GM21526 (cell line): Measurements from ENCODE around the gene FAM13C.

Experiments used
- ATAC-seq: cut with Tn5 transposase; IDR thresholded peaks from one replicate; pipeline ENCODE4 v1.9.1; 2021; ENCODE audit warnings: moderate library complexity; ENCODE audit not compliant: unreplicated experiment, low FRiP score

The FAM13C gene

DNA sequence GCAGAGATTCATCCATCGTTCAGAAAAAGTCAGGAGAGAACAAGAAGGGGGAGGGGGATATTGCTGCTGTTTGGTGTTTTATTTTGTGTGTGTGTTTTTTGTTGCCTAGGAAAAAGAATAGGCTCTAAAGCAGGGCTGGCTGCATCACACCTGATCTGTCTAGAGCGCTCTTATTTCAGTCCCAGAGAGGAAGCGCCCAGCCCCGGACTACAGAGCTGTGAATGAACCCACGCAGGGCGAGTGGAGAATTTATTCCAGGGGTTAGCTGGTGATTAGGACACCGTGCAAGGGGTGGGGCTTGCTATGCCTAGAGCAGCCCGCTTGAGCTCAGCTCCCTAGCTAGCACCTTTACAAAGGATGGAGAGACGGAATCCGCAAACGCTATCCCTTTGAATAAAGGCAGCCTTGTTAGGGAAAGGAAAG lies 621 bp upstream of the FAM13C start:
- ATAC-seq, result no peak

GRCh38 chr10:59361663-59362143 lies 646 bp downstream of the FAM13C start:
- no peak for ATAC-seq

GRCh38 chr10:59360605-59361405 lies 1.5 kb downstream of the FAM13C start:
- no peak for ATAC-seq

DNA sequence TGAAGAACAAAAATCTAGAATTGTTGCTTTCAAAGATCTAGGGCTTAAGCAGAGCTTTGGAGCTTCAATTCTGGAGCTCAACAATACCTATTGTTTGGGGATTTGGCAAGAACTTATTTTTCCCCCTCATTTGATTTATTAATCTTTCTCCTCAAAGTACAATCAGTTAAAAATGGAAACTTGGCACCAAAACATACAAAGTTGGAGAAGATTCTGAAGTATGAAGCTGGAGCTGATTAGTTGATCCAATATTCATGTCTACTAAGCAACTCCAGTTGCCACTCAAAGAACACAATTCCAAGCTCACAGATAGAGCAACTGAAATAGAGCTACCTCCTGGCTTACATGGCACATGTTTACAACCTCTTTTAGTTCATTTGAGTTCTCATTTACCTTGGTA lies 3.8 kb downstream of the FAM13C start:
- ATAC-seq, result no peak

DNA sequence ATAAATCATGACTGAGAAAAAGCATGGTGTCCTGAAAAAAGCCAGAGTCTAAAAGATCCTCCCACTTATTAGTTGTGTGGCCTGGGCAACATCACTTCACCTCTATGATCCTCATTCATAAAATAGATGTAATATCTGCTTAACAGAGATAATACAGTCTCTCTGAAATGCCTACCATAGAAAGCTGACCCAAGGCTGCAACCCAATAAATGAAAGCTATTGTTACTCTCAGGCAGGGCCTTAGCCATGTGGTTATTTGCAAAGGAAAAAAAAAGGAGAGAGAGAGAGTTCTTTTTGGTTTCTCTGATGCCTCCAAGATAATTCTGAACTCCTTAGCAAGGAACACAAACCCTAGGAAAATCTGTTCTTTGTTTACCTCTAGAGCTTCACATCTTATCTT lies 7.9 kb downstream of the FAM13C start:
- ATAC-seq, result no peak

- ATAC-seq, result no peak
These were observed 11.8 kb downstream of the FAM13C start for GRCh38 chr10:59350558-59350957.

DNA sequence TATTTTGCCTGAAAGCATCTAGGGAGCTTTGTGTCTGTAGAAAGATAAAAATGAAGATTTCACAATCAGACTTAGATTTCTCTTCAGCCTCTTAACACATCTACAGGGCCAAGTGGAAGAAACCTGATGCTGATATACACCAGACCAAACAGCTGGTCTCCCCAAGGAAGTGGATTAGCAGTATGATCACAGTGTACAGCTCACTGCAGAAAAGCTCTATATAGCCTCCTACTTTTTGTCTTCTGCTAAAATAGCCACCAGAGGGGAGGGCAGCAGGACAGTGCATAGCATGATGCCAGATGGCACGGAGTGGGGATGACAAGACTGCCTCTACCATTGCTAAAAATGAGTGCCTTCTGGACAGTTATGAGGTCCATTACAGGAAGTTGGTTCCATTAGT lies 16.0 kb downstream of the FAM13C start:
- no peak for ATAC-seq

DNA sequence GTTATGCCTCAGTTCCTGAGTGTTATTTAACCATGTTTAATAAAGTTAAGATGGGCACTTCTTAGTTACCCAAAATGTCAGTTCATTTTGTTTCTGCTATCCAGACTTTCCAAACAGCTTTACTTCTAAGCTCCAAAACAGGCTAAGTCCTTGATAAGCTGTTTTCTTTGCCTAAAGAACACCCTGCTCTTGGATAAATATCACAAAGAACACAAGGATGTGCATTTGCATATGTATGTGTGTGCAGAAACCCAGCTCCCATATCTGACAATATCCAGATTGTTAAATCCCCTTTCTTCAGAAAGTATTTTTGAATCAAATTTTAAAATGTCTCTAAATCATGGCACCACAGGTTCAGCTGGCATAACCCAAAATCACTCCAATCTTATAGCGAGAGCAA lies 19.6 kb downstream of the FAM13C start:
- no peak for ATAC-seq

GRCh38 chr10:59342000-59342399 lies 20.3 kb downstream of the FAM13C start:
- no peak for ATAC-seq

DNA sequence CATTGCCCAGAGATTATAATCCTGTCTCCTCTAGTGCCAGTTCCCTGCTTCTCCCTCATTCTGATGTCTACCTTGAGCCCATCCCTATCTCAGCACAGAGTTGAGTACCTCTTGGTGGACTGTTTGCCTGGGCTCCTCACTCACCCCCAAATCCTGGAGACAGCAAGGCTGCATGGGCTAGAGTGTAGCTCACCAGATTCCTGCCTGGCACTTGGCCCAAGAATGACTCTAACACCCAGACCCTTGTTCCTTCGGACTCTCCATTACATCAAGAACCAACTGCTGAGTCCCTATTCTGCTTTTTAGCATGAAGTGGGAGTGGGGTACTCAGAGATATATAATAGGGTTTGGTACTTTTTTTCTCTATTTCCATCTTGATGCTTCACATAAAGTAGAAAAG lies 22.1 kb downstream of the FAM13C start:
- ATAC-seq, result no peak

DNA sequence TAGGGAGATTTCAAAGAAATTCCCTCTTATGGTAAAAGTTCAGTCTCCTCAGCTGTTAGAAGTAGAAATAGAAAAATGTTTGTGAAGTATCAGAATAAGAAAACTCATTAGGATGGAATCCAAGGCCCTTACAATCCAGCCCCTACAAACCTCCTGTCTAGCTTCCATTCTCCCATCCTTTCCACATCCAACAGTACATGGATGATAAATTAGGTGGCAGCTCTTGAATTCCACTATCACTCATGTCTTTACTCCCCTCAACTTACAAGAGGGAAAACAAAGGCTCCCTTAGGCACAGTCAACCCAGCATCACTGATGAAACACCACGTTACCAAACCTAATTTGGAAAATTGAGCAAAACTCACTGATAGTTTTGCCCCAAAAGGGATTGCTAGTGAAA lies 23.0 kb downstream of the FAM13C start:
- no peak for ATAC-seq

- no peak for ATAC-seq
These were observed 25.1 kb downstream of the FAM13C start for GRCh38 chr10:59337201-59337652.

- ATAC-seq, result no peak
These were observed 25.7 kb downstream of the FAM13C start for GRCh38 chr10:59336632-59337031.

DNA sequence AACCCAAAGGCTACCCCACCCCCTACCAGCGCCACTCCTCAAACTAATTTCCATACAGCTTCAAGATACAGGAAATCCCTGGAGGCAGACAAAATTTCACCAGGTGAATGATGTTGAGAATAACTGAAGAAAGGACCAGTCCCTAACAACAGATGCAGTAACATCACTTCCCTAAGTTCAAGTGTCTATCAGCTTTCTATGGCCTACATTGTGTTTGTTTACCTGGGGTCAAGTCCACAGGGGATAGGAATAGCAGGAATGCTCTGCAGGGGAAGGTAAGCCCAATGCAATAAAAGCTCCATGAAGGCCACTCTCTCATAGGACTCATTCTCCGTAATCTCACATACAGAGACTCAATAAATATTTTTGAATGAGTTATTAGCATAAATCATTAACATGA lies 26.9 kb downstream of the FAM13C start:
- no peak for ATAC-seq

DNA sequence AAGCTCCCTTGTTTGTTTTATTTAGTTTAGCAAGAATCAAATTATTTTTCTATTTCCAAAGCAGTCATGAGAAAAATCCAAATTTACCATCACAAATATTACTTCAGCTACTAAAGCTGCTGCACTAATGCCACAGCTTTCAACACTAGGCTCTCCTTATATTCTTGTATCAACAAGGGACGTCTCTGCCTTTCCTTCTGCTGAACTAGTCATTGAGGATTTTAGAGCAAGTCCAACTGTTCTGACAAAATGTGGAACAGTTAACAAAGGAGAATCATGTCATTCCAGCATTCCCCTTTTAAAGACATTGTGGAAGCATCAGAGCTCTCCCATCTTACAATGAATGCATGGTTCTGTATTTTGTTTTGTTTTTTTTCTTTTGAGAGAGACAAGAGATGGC lies 28.6 kb downstream of the FAM13C start:
- ATAC-seq, result no peak

GRCh38 chr10:59332581-59332980 lies 29.8 kb downstream of the FAM13C start:
- no peak for ATAC-seq

DNA sequence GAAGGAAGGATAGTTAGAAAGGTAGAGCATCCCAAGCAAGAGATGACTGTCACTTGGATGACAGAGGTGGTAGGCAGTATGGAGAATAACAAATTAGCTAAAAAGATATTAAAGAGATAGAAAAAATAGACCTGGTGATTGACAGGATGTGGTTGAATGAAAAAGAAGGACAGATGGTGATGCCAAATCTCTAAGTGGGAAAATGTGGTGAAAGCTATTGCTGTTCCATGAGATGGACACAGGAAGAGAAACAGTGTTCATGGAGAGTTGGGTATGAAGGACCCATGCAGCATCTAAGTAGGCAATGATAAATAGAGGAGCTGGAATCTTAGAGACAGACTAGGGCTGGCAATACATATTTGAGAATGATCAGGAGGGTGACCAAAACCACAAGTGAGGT lies 30.7 kb downstream of the FAM13C start:
- no peak for ATAC-seq

- no peak for ATAC-seq
These were observed 37.2 kb downstream of the FAM13C start for GRCh38 chr10:59325116-59325515.

DNA sequence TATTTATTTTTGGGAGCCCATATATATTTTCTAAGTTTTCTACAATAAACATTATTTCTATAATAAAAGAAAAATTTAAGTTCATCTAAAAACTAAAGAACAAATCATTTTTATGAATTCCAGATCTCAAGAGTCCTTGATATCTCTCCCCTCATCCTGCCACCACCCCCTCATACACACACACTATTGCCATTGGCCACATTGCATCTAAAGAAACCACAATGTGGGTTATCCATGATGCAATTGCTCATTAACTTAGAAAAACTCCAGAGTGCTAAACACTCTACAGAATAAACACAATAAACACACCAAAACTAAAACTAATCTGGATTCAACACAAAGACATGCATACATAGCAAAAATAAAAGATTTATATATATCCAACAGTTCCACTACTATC lies 37.8 kb downstream of the FAM13C start:
- ATAC-seq, result no peak

DNA sequence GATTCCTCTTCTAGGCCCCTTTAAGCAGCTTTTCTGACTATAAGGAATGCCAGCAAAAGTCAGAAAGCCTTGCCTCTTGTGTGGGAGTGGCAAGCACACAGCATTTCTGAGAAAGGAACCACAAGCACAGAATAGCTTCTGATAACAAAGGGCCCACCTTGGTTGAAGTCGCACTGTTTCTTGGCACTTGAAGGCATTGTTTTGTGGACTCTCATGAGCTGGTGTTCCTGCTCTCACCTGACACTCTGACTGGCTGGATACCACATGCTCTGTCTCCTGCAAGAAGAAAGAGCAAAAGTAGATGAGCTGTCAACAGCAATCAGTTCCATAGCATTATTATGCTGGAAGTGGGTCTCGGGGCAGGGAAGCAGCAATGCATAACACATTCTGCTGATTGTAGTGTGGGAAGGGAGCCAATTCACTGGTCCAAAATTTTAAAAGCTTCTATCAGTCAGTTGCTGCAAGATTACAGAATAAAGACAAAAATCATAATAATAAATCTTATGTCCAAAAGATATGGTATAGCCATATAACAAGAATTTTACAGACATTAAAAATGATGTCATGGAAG lies 38.4 kb downstream of the FAM13C start:
- ATAC-seq, result no peak

- no peak for ATAC-seq
These were observed 39.3 kb downstream of the FAM13C start for GRCh38 chr10:59323036-59323459.

DNA sequence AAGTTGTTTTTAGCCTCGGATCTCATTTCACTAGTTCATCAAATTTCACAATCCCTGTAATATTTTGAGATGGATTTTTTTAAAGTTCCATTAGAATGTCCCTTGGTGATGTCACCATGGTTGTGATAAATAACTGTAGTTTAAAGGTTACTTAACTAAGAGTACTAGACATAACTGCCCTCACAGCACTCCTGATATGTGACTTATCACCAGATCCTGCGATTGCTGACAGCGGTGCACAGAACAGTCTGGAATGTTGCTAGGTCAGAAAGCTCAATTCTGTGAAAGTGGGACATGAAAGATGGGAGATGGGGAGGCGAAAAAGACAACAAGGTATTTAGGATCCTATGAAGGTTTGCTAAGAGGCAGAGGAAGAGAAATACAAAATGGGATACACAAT lies 40.2 kb downstream of the FAM13C start:
- no peak for ATAC-seq
